Smooth muscle cell (in vitro differentiated cells): ENCODE results near the gene FGR. TPM values are rescaled to one million over a fixed set of nuclear protein-coding genes. Genes with fewer than 3 reads are reported as not detected.

Experiments used
- DNase-seq: peaks from one replicate; lab custom pipeline; 2025; ENCODE audit not compliant: unreplicated experiment; lab: John Stamatoyannopoulos, UW
- H2AFZ ChIP-seq: fragments of 200-600 bp; sonication (generic); 2 replicates; pipeline ENCODE4 v1.6.0; 2016; ENCODE audit warnings: antibody characterized with exemption, low read depth, mild to moderate bottlenecking
- H3F3A ChIP-seq: fragments of 200-600 bp; sonication (generic); 2 replicates; pipeline ENCODE4 v1.6.0; 2017; ENCODE audit warnings: antibody characterized with exemption, low read depth
- H3K27ac ChIP-seq: fragments of 200-600 bp; sonication (generic); 2 replicates; pipeline ENCODE4 v1.5.1; 2016; ENCODE audit warnings: low read depth, mild to moderate bottlenecking
- H3K27me3 ChIP-seq: fragments of 200-600 bp; sonication (generic); 2 replicates; pipeline ENCODE4 v1.6.1; 2016; ENCODE audit warnings: low read depth, mild to moderate bottlenecking
- H3K36me3 ChIP-seq: fragments of 200-600 bp; sonication (generic); 2 replicates; pipeline ENCODE4 v1.5.1; 2016; ENCODE audit warnings: low read depth
- H3K4me1 ChIP-seq: fragments of 200-600 bp; sonication (generic); 2 replicates; pipeline ENCODE4 v1.5.1; 2016; ENCODE audit warnings: low read depth
- H3K4me2 ChIP-seq: fragments of 200-600 bp; sonication (generic); 2 replicates; pipeline ENCODE4 v1.6.0; 2016; ENCODE audit warnings: mild to moderate bottlenecking
- H3K4me3 ChIP-seq: fragments of 200-600 bp; sonication (generic); 2 replicates; pipeline ENCODE4 v1.5.1; 2016; ENCODE audit warnings: mild to moderate bottlenecking
- H3K79me2 ChIP-seq: fragments of 200-600 bp; sonication (generic); 2 replicates; pipeline ENCODE4 v1.6.0; 2016; ENCODE audit warnings: low read depth, mild to moderate bottlenecking
- H3K9ac ChIP-seq: fragments of 200-600 bp; sonication (generic); 2 replicates; pipeline ENCODE4 v1.6.0; 2016; ENCODE audit warnings: low read depth
- H3K9me3 ChIP-seq: fragments of 200-600 bp; sonication (generic); replicated peaks from 2 replicates; pipeline ENCODE4 v1.5.1; 2016; ENCODE audit warnings: low read depth
- H4K20me1 ChIP-seq: fragments of 200-600 bp; sonication (generic); 2 replicates; pipeline ENCODE4 v1.6.0; 2016; ENCODE audit warnings: low read depth
- WGBS: methylation state at CpG from one replicate; pipeline ENCODE4 v1.1.7; 2016; ENCODE audit warnings: low lambda C conversion rate; 5-methylcytosine and 5-hydroxymethylcytosine counted together
- polyA plus RNA-seq: library from polyadenylated mRNA; unstranded; fragments of >200 nt; fragmentation: Nextera tagmentation; extraction: Ambion mirVana; gene quantifications from 2 replicates; pipeline ENCODE4 v1.2.1, GENCODE V29; 2016
- total RNA-seq: library from RNA; depleted of rRNA; stranded (reverse); fragments of >200 nt; gene quantifications from 2 replicates; pipeline ENCODE4 v1.2.3, GENCODE V29; 2014
- TF ChIP-seq, protein P1 (sequence below): fragments of 200-600 bp; sonication (generic); IDR thresholded peaks from 2 replicates; pipeline ENCODE4 v1.5.1; 2017; ENCODE audit warnings: borderline replicate concordance, mild to moderate bottlenecking, antibody characterized with exemption; ENCODE audit not compliant: insufficient read depth, poor library complexity, severe bottlenecking

FGR gene
- total and polyA plus RNA-seq, 2 experiments from 2014 or later, result 0.10 to 1.3 TPM

DNA sequence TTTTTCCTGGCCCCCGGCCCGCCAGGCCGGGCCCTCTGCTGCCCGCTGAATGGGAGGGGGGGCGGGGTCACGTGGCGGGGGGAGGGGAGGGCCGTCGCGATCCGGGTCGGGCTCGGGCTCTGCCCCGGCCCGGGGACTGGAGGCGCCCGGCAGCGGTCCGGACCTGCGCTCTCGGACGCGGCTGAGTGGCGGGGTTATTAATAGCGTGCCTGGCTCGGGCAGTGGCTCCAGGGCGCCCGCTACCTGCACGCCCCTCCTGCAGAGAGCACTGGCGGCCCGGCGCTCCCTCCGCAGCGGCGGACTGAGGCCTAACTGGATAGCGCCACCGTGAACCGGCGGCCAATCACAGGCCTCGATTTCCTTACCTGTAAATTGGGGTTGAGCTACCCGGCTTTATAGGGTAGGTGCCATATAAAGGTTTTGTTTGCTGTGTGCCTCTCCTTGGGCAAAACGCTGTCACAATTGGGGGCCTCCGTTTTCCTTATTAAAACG lies 59.1 kb downstream of the FGR start:
- DNase-seq, result peak; percentile 43
- H3K27me3 ChIP-seq, result no peaks in the 10 kb centered on the region
- H3K4me1 ChIP-seq, result peaks cover 60% of the 10 kb centered on the region
- WGBS, result 4% methylated on average over 20 of the region's 44 CpGs
- H3F3A ChIP-seq, result peaks cover 40% of the 10 kb centered on the region
- H3K9ac ChIP-seq, result no peak overlapping the region
- peak overlapping the region; percentile 48 for H3K4me3 ChIP-seq
- peaks cover 94% of the 10 kb centered on the region for H3K79me2 ChIP-seq
- H3K9me3 ChIP-seq, result no peaks in the 10 kb centered on the region
- H3K36me3 ChIP-seq, result no peaks in the 10 kb centered on the region
- peaks cover 100% of the 10 kb centered on the region for H4K20me1 ChIP-seq
- peak overlapping the region; percentile 86 for H3K4me2 ChIP-seq
- H3K27ac ChIP-seq, result peak overlapping the region; percentile 56
- TF ChIP-seq, protein P1, sequence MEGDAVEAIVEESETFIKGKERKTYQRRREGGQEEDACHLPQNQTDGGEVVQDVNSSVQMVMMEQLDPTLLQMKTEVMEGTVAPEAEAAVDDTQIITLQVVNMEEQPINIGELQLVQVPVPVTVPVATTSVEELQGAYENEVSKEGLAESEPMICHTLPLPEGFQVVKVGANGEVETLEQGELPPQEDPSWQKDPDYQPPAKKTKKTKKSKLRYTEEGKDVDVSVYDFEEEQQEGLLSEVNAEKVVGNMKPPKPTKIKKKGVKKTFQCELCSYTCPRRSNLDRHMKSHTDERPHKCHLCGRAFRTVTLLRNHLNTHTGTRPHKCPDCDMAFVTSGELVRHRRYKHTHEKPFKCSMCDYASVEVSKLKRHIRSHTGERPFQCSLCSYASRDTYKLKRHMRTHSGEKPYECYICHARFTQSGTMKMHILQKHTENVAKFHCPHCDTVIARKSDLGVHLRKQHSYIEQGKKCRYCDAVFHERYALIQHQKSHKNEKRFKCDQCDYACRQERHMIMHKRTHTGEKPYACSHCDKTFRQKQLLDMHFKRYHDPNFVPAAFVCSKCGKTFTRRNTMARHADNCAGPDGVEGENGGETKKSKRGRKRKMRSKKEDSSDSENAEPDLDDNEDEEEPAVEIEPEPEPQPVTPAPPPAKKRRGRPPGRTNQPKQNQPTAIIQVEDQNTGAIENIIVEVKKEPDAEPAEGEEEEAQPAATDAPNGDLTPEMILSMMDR, result no peak
- H2AFZ ChIP-seq, result no peak overlapping the region

DNA sequence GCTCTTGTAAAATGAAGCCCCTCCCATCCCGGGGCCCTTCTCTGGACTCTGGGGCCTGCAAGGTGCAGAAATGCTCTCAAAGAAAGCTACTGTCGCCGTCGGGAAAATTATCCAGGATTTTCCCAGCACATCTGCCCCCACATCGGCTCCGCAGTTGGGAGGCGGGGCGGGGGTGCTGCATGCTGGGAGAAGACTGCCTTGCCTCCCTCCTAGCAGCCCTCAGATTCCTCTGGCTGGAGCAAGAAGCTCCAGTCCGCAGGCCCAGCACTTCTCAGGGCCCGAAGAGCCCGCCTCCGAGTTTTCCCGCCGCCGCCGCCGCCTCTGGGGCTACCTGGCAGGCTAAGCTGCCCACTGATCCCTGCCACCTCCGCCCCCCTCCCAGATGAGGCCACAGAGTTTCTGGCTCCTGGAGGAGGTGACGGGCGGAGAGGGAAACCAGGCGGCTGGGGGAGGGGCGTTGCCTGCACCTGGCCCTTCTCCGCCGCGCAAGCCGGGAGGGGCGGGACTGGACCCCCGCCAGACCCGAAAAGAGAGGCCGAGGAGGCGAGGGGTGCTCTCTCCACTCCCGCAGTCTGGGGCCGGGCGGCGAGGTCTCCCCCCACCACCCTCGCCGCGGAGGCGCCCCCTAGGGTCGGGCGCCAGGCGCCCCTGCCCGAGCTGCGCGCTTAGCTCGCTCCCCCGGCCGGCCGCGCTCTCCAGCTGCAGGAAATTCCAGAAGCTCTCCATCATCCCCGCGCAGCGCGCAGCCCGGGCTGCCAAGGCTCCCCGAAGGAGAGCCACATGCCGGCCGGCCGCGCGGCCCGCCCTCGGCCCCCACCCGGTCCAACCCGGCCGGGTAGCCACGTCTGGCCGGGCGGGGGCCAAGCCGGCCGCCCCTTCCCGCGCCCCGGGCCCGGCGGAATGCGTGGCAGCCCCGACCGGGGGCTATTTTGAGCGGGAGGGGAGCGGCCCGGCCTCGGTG lies 59.8 kb downstream of the FGR start:
- no peaks in the 10 kb centered on the region for H3K36me3 ChIP-seq
- peak overlapping the region; percentile 86 for H3K4me2 ChIP-seq
- H3K79me2 ChIP-seq, result peaks cover 89% of the 10 kb centered on the region
- H3K9ac ChIP-seq, result no peak overlapping the region
- H4K20me1 ChIP-seq, result peaks cover 100% of the 10 kb centered on the region
- H3K27me3 ChIP-seq, result no peaks in the 10 kb centered on the region
- TF ChIP-seq, protein P1, result peak; percentile 55
- WGBS, result 4% methylated on average over 60 of the region's 83 CpGs
- peaks cover 40% of the 10 kb centered on the region for H3F3A ChIP-seq
- H3K27ac ChIP-seq, result peak overlapping the region; percentile 56
- peak; percentile 43 for DNase-seq
- no peak overlapping the region for H2AFZ ChIP-seq
- peaks cover 65% of the 10 kb centered on the region for H3K4me1 ChIP-seq
- H3K9me3 ChIP-seq, result no peaks in the 10 kb centered on the region
- H3K4me3 ChIP-seq, result peak overlapping the region; percentile 48

DNA sequence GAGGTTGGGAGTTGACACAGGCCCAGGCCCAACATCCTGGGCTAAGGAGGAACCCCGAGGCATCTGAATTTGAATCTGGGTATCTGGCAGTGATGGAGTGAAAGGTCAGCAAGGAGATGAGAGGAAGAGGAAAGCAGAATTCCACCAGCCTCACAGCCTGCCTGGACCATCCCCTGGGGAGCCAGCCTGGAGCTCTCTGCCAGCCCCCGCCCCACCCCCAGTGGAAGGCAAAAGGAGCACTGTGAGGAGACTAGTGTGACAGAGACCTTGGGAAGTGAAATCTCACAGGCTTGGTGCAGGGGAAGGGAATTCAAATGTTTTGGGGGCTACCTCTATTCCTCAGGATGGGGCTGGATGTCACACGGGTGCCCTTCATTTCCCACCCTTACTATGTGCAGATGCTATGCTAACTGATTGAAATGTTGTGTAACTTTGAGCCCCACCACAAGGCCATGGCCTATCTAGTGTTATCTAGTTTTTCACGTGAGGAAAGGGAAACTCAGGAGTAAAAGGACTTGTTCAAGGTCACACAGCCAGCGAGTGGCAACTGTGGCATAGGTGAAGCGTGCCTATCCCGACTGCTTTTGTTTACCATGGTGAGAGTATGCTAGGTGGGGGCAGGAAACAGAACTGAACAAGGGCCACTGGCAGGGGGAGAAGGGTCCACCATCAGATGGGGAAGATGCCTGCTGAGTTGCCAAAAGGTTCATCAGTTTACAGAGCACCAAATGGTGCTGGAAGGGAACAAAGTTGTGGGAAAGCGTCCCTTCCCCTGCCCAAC lies 60.8 kb downstream of the FGR start:
- TF ChIP-seq, protein P1, result no peak
- 82% methylated on average over 8 of the region's 8 CpGs for WGBS

More for the DNA sequence above, 60.8 kb downstream of the FGR start:
- Histone ChIP-seq H3K9ac (no peak overlapping the region), H3K9me3 (no peaks in the 10 kb centered on the region), H3K4me3 (no peak overlapping the region), H3K27me3 (no peaks in the 10 kb centered on the region), H3K27ac (peak overlapping the region; percentile 56), H3K4me2 (peak overlapping the region; percentile 86), H2AFZ (no peak overlapping the region), H4K20me1 (peaks cover 100% of the 10 kb centered on the region), H3K4me1 (peaks cover 75% of the 10 kb centered on the region), H3K36me3 (no peaks in the 10 kb centered on the region), H3K79me2 (peaks cover 79% of the 10 kb centered on the region), H3F3A (peaks cover 43% of the 10 kb centered on the region)
- DNase-seq, result no peak
